ENCODE measurements around the gene KIT.

- TF ChIP-seq CTCF (IDR thresholded peaks at IDR 0.05) (no peak), POLR2AphosphoS5 (IDR thresholded peaks at IDR 0.05) (no peak), POLR2A (IDR thresholded peaks at IDR 0.05) (no peak), EP300 (IDR thresholded peaks at IDR 0.05) (no peak)
Measured at GRCh38 chr4:54695788-54696187, 38.0 kb downstream of the KIT start.
